GM23338 (cell line): ENCODE results near the gene CEP170B. TPM values are rescaled to one million over a fixed set of nuclear protein-coding genes. Genes with fewer than 3 reads are reported as not detected.
"Not testable (repeated sequence)": the region's sequence is repeated elsewhere in the genome, so short reads cannot be mapped to it uniquely, and the experiment has no call there.

Source experiments
- ATAC-seq: fragments of 200-7000 bp; cut with Tn5 transposase; 3 replicates; pipeline ENCODE4 v1.9.1; 2020
- DNase-seq: peaks from one replicate; pipeline ENCODE4 v3.0.0-alpha.2; 2015; ENCODE audit warnings: low spot score
- H2AFZ ChIP-seq: fragments of 200-600 bp; sonication (generic); 2 replicates; pipeline ENCODE4 v1.8.0; 2016; ENCODE audit warnings: antibody characterized with exemption, mild to moderate bottlenecking, moderate library complexity
- H3F3A ChIP-seq: fragments of 200-600 bp; sonication (generic); replicated peaks from 2 replicates; pipeline ENCODE4 v1.8.0; 2017; ENCODE audit warnings: antibody characterized with exemption, mixed run types, low read depth
- H3K27ac ChIP-seq: fragments of 200-600 bp; sonication (generic); 2 replicates; pipeline ENCODE4 v1.6.1; 2016; ENCODE audit warnings: low read depth
- H3K27me3 ChIP-seq: fragments of 200-600 bp; sonication (generic); 2 replicates; pipeline ENCODE4 v1.8.0; 2016; ENCODE audit warnings: mild to moderate bottlenecking, mixed run types, moderate library complexity; ENCODE audit not compliant: insufficient read depth
- H3K36me3 ChIP-seq: fragments of 200-600 bp; sonication (generic); 2 replicates; pipeline ENCODE4 v1.8.0; 2016; ENCODE audit warnings: mild to moderate bottlenecking; ENCODE audit not compliant: insufficient read depth
- H3K4me1 ChIP-seq: fragments of 200-600 bp; sonication (generic); 2 replicates; pipeline ENCODE4 v1.8.0; 2016; ENCODE audit warnings: mild to moderate bottlenecking, moderate library complexity; ENCODE audit not compliant: insufficient read depth
- H3K4me2 ChIP-seq: fragments of 200-600 bp; sonication (generic); 2 replicates; pipeline ENCODE4 v1.7.1; 2017; ENCODE audit warnings: mixed run types
- H3K4me3 ChIP-seq: fragments of 200-600 bp; sonication (generic); 2 replicates; pipeline ENCODE4 v1.6.1; 2016; ENCODE audit warnings: mixed run types
- H3K79me2 ChIP-seq: fragments of 200-600 bp; sonication (generic); replicated peaks from 2 replicates; pipeline ENCODE4 v1.8.0; 2017; ENCODE audit warnings: mild to moderate bottlenecking; ENCODE audit not compliant: insufficient read depth
- H3K9me2 ChIP-seq: fragments of 200-600 bp; sonication (generic); 2 replicates; pipeline ENCODE4 v1.8.0; 2017; ENCODE audit not compliant: insufficient read depth
- H4K20me1 ChIP-seq: fragments of 200-600 bp; sonication (generic); replicated peaks from 2 replicates; pipeline ENCODE4 v1.8.0; 2017; ENCODE audit warnings: mild to moderate bottlenecking; ENCODE audit not compliant: insufficient read depth
- H3K27ac Mint-ChIP-seq: 2 replicates; pipeline ENCODE4 v1.8.0; 2020; ENCODE audit warnings: inconsistent platforms, mild to moderate bottlenecking, moderate library complexity, mixed read lengths
- H3K27me3 Mint-ChIP-seq: 3 replicates; pipeline ENCODE4 v1.8.0; 2022; ENCODE audit warnings: low read depth, mild to moderate bottlenecking, moderate library complexity, mixed read lengths, inconsistent platforms; ENCODE audit not compliant: insufficient read depth, poor library complexity
- H3K36me3 Mint-ChIP-seq: 3 replicates; pipeline ENCODE4 v1.8.0; 2021; ENCODE audit warnings: low read depth, mild to moderate bottlenecking, inconsistent platforms, moderate library complexity, mixed read lengths
- H3K4me1 Mint-ChIP-seq: 3 replicates; pipeline ENCODE4 v1.8.0; 2020; ENCODE audit warnings: mild to moderate bottlenecking, inconsistent platforms, mixed read lengths
- H3K4me3 Mint-ChIP-seq: 3 replicates; pipeline ENCODE4 v1.8.0; 2021; ENCODE audit warnings: moderate library complexity, mild to moderate bottlenecking, inconsistent platforms, mixed read lengths
- H3K9me3 Mint-ChIP-seq: 3 replicates; pipeline ENCODE4 v1.8.0; 2020; ENCODE audit warnings: moderate library complexity, mild to moderate bottlenecking, inconsistent platforms, mixed read lengths
- EZH2phosphoT487 ChIP-seq: fragments of 200-600 bp; sonication (generic); IDR thresholded peaks from one replicate; pipeline ENCODE4 v1.8.1; 2018; ENCODE audit warnings: antibody characterized with exemption; ENCODE audit not compliant: unreplicated experiment
- ZNF114 ChIP-seq: fragments of 250-450 bp; sonication (Bioruptor Pico); IDR thresholded peaks from 2 replicates; pipeline ENCODE4 v1.5.0; 2020; ENCODE audit warnings: mild to moderate bottlenecking, moderate library complexity
- ZNF331 ChIP-seq: fragments of 250-450 bp; sonication (Bioruptor Pico); IDR thresholded peaks from 2 replicates; pipeline ENCODE4 v1.5.0; 2020; ENCODE audit warnings: low read depth, mild to moderate bottlenecking, moderate library complexity
- polyA plus RNA-seq: library from polyadenylated mRNA; unstranded; fragments of >200 nt; fragmentation: Nextera tagmentation; extraction: Ambion mirVana; gene quantifications from 2 replicates; pipeline ENCODE4 v1.2.1, GENCODE V29; 2016
- total RNA-seq: library from RNA; depleted of rRNA; stranded (reverse); fragments of >200 nt; shearing (Covaris generic); gene quantifications from 2 replicates; pipeline ENCODE4 v1.2.3, GENCODE V29; 2014

CEP170B gene
- total and polyA plus RNA-seq, 2 experiments from 2014 or later: 4.6 to 37.1 TPM

DNA sequence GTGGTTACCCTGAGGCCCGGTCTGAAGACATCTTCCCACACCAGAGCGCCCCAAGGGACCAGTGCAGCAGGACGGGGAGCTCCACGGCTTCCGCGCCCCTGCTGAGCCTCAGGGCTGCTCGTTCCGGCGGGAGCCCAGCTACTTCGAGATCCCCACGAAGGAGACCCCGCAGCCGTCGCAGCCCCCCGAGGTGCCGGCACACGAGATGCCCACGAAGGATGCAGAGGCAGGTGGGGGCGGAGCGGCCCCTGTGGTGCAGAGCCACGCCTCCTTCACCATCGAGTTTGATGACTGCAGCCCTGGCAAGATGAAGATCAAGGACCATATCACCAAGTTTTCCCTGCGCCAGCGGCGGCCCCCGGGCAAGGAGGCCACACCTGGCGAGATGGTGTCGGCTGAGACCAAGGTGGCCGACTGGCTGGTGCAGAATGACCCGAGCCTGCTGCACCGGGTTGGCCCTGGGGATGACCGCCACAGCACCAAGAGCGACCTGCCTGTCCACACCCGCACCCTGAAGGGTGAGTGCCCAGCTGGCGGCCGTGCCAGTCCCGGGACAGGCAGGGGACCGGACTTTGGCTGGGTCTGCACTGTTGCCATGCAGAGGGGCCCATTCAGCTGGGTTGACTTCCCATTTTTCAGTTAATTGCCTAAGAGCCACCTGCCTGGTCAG lies 18.1 kb downstream of the CEP170B start:
- no peaks in the 10 kb centered on the region for H3K9me3 Mint-ChIP-seq

GRCh38 chr14:104883681-104884361 lies 18.8 kb downstream of the CEP170B start:
- H3K4me2 ChIP-seq: no peak overlapping the region
- H4K20me1 ChIP-seq: no peaks in the 10 kb centered on the region
- H3K36me3 ChIP-seq: no peaks in the 10 kb centered on the region
- DNase-seq (no peak), ATAC-seq (no peak)
- TF ChIP-seq ZNF331 (CRISPR knock-in tag) (no peak), EZH2phosphoT487 (no peak)
- H3F3A ChIP-seq: no peaks in the 10 kb centered on the region
- H3K4me3 ChIP-seq: no peak overlapping the region
- Mint-ChIP-seq H3K27ac (no peak overlapping the region), H3K9me3 (no peaks in the 10 kb centered on the region), H3K27me3 (no peaks in the 10 kb centered on the region), H3K36me3 (peaks cover 8% of the 10 kb centered on the region; the same call in 1 of the 3 replicates), H3K4me1 (no peaks in the 10 kb centered on the region), H3K4me3 (no peak overlapping the region)
- H3K79me2 ChIP-seq: no peaks in the 10 kb centered on the region
- no peaks in the 10 kb centered on the region for H3K9me2 ChIP-seq
- H2AFZ ChIP-seq: no peak overlapping the region
- no peaks in the 10 kb centered on the region for H3K4me1 ChIP-seq
- no peak overlapping the region for H3K27ac ChIP-seq
- no peaks in the 10 kb centered on the region for H3K27me3 ChIP-seq

More for the DNA sequence above, 18.1 kb downstream of the CEP170B start:
- Histone ChIP-seq H3F3A (no peaks in the 10 kb centered on the region), H3K36me3 (no peaks in the 10 kb centered on the region), H4K20me1 (no peaks in the 10 kb centered on the region), H3K9me2 (no peaks in the 10 kb centered on the region), H3K4me2 (no peak overlapping the region), H3K79me2 (no peaks in the 10 kb centered on the region), H3K4me1 (no peaks in the 10 kb centered on the region), H3K27me3 (no peaks in the 10 kb centered on the region), H3K4me3 (no peak overlapping the region), H2AFZ (no peak overlapping the region), H3K27ac (no peak overlapping the region)
- ATAC-seq: no peak
- TF ChIP-seq ZNF114 (CRISPR knock-in tag): no peak
- H3K4me3 Mint-ChIP-seq: no peak overlapping the region
- no peak for DNase-seq
- no peak overlapping the region for H3K27ac Mint-ChIP-seq
- H3K4me1 Mint-ChIP-seq: no peaks in the 10 kb centered on the region
- H3K27me3 Mint-ChIP-seq: no peaks in the 10 kb centered on the region
- H3K36me3 Mint-ChIP-seq: peaks cover 8% of the 10 kb centered on the region; the same call in 1 of the 3 replicates

- not testable (repeated sequence) for DNase-seq, H3K36me3 ChIP-seq, H3K27me3 ChIP-seq, H3K27me3 Mint-ChIP-seq, ATAC-seq, H3K9me2 ChIP-seq, H3K4me1 ChIP-seq, H3K4me1 Mint-ChIP-seq, H3K9me3 Mint-ChIP-seq, H3K79me2 ChIP-seq, H3K36me3 Mint-ChIP-seq, H3F3A ChIP-seq, H3K27ac Mint-ChIP-seq, H3K4me3 ChIP-seq, H3K4me2 ChIP-seq, H4K20me1 ChIP-seq, H3K27ac ChIP-seq, H3K4me3 Mint-ChIP-seq, H2AFZ ChIP-seq
These were observed 19.3 kb downstream of the CEP170B start for GRCh38 chr14:104884381-104884780.
